Caco-2 (cell line): ENCODE data around the gene SPACA9. TPM values are rescaled to one million over a fixed set of nuclear protein-coding genes. Genes with fewer than 3 reads are reported as not detected.

Source experiments
- BruUV-seq: library from RNA; stranded (reverse); fragments of 400-500 nt; replicated peaks from 2 replicates; lab custom pipeline; 2021; lab: Mats Ljungman, UMichigan
- CTCF ChIA-PET: fragments of 300-600 bp; sonication (Branson Sonifier 250); formaldehyde crosslinking; loops from one replicate; lab custom pipeline; 2022; ENCODE audit warnings: antibody characterized with exemption; lab: Charles Lee
- POLR2A ChIA-PET: fragments of 300-600 bp; sonication (Branson Sonifier 250); formaldehyde crosslinking; loops from one replicate; lab custom pipeline; 2022; ENCODE audit warnings: antibody characterized with exemption; lab: Charles Lee
- DNase-seq, 2 experiments: peaks; one replicate each; pipeline versions ENCODE4 v3.0.0 to v3.0.0-alpha.2; 2020 to 2022
- H3K27me3 ChIP-seq: replicated peaks from 2 replicates; pipeline ENCODE4 v1.6.0; 2011; ENCODE audit warnings: low read length; ENCODE audit not compliant: control insufficient read depth, insufficient read depth
- H3K36me3 ChIP-seq: 2 replicates; pipeline ENCODE4 v1.5.1; 2011; ENCODE audit warnings: low read length; ENCODE audit not compliant: control insufficient read depth, insufficient read depth
- H3K4me1 ChIP-seq: fragments of 250-450 bp; sonication (Bioruptor Pico); 2 replicates; pipeline ENCODE4 v1.5.1; 2020; ENCODE audit warnings: mild to moderate bottlenecking
- H3K4me3 ChIP-seq: 2 replicates; pipeline ENCODE4 v1.5.1; 2011; ENCODE audit warnings: low read depth, mild to moderate bottlenecking, control low read depth, low read length
- H3K9me3 ChIP-seq: fragments of 250-450 bp; sonication (Bioruptor Pico); 2 replicates; pipeline ENCODE4 v1.5.1; 2020; ENCODE audit warnings: mild to moderate bottlenecking, moderate library complexity
- H3K27ac Mint-ChIP-seq: one replicate; pipeline ENCODE4 v1.8.0; 2022; ENCODE audit warnings: mixed read lengths; ENCODE audit not compliant: unreplicated experiment
- H3K27me3 Mint-ChIP-seq: one replicate; pipeline ENCODE4 v1.8.0; 2022; ENCODE audit warnings: mixed read lengths; ENCODE audit not compliant: insufficient read depth, unreplicated experiment
- H3K36me3 Mint-ChIP-seq: one replicate; pipeline ENCODE4 v1.8.0; 2022; ENCODE audit warnings: mild to moderate bottlenecking, mixed read lengths; ENCODE audit not compliant: insufficient read depth, unreplicated experiment
- H3K4me1 Mint-ChIP-seq: one replicate; pipeline ENCODE4 v1.8.0; 2022; ENCODE audit warnings: low read depth, mixed read lengths; ENCODE audit not compliant: unreplicated experiment
- H3K4me3 Mint-ChIP-seq: one replicate; pipeline ENCODE4 v1.8.0; 2022; ENCODE audit warnings: mild to moderate bottlenecking, moderate library complexity, mixed read lengths; ENCODE audit not compliant: unreplicated experiment
- H3K9me3 Mint-ChIP-seq: one replicate; pipeline ENCODE4 v1.8.0; 2022; ENCODE audit warnings: mixed read lengths; ENCODE audit not compliant: unreplicated experiment
- intact Hi-C: fragments of 100-400 bp; cut with micrococcal nuclease; formaldehyde crosslinking; loops from one replicate; pipeline ENCODE4 v1.10.0; 2022; ENCODE audit not compliant: unreplicated experiment
- total RNA-seq: library from RNA; stranded (reverse); gene quantifications from 2 replicates; pipeline ENCODE4 v1.2.3, GENCODE V29; 2022
- TF ChIP-seq, protein P1 (sequence below), 2 experiments: fragments of 200-600 bp in 1 of 2; IDR thresholded peaks; 1 replicate in 1 of 2; 2 replicates in 1 of 2; pipeline versions ENCODE4 v1.5.1 to v1.8.0; 2011 to 2022; ENCODE audit warnings: antibody characterized with exemption in 1 of 2, control low read depth in 1 of 2, inconsistent platforms in 1 of 2, low read depth in 1 of 2, low read length in 1 of 2, mild to moderate bottlenecking in 1 of 2, moderate library complexity in 1 of 2; ENCODE audit not compliant: insufficient read depth in 1 of 2, severe bottlenecking in 1 of 2, unreplicated experiment in 1 of 2

The SPACA9 gene
- total RNA-seq, 1 experiment from 2014 or later, result 0.64 TPM

DNA sequence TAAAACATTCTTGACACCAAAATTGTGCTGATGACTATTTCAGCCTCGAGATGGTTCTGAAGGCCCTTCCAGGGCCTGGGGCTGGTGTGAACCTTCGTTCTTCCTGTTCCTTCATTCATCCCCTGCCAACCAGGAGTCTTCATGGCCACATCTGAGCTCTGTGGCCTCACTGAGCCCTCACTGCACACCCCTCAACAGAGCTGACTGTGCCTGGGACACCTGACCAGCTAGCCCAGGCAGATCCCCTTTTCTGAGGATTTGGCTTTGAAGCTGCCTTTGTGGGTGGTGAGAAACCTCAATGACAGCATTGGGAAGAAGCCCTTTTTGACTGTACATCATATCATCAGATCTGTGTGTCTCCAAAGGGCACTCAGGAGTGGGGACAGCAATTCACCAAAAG lies 14.4 kb upstream of the SPACA9 start:
- Mint-ChIP-seq H3K4me3 (no peak overlapping the region), H3K27me3 (no peaks in the 10 kb centered on the region), H3K9me3 (no peaks in the 10 kb centered on the region), H3K36me3 (no peaks in the 10 kb centered on the region), H3K4me1 (no peaks in the 10 kb centered on the region), H3K27ac (no peak overlapping the region)
- Histone ChIP-seq H3K9me3 (no peaks in the 10 kb centered on the region), H3K27me3 (no peaks in the 10 kb centered on the region), H3K4me1 (no peaks in the 10 kb centered on the region), H3K4me3 (no peak overlapping the region), H3K36me3 (no peaks in the 10 kb centered on the region)
- ChIA-PET POLR2A (interaction anchor here (0.6 kb wide), 1 partner anchor 184 kb away, joined by 4 read pairs; no protein-coding TSS in a partner anchor), CTCF (no interaction called here)
- BruUV-seq, result no TSS peak
- no peak for DNase-seq
- intact Hi-C loops, result no loop called here
- TF ChIP-seq, protein P1, sequence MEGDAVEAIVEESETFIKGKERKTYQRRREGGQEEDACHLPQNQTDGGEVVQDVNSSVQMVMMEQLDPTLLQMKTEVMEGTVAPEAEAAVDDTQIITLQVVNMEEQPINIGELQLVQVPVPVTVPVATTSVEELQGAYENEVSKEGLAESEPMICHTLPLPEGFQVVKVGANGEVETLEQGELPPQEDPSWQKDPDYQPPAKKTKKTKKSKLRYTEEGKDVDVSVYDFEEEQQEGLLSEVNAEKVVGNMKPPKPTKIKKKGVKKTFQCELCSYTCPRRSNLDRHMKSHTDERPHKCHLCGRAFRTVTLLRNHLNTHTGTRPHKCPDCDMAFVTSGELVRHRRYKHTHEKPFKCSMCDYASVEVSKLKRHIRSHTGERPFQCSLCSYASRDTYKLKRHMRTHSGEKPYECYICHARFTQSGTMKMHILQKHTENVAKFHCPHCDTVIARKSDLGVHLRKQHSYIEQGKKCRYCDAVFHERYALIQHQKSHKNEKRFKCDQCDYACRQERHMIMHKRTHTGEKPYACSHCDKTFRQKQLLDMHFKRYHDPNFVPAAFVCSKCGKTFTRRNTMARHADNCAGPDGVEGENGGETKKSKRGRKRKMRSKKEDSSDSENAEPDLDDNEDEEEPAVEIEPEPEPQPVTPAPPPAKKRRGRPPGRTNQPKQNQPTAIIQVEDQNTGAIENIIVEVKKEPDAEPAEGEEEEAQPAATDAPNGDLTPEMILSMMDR (IDR thresholded peaks at IDR 0.05; ENCODE audit: insufficient read depth in 1 of 2, low read depth in 1 of 2, low read length in 1 of 2, severe bottlenecking in 1 of 2, unreplicated experiment in 1 of 2), result no peak

DNA sequence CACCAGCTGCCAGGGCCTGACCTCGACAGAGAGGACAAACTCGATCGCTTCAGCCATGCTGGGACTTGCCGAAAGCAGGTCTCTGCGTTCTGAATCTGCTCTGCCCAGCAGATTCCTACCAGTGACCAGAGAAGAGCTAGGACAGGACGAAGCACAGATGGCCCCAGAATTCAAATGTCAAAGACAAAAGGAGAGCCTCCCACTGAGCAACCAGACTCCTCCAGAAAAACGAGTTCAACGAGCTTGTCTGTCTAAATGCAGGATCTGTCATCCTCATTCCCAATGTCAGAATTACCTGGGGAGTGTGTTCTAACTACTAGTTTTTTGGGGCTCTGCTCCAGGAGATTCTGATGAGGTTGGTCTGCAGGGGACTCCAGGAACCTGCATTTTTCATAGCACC lies 14.0 kb upstream of the SPACA9 start:
- TF ChIP-seq, protein P1 (IDR thresholded peaks at IDR 0.05; ENCODE audit: insufficient read depth in 1 of 2, low read depth in 1 of 2, low read length in 1 of 2, severe bottlenecking in 1 of 2, unreplicated experiment in 1 of 2), result no peak

DNA sequence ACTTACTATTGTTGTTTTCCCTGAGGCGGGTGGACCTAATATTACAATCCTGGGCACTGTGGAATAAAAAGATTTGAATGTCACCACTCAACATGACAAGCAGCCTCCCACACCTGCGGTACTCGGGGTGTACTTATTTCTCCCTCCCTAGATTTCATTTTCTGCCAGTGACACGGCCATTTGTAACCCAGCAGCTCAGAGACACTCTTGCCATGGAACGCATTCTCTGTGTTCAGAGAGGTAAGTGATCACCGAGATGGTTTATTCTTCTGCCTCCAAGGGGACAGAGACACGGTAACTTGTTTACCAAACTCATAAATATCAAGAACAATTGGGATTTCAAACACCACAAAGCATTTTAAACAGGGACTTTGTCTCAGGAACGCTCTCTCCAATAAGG lies 11.8 kb upstream of the SPACA9 start:
- no peak overlapping the region for H3K27ac Mint-ChIP-seq
- ChIA-PET CTCF (no interaction called here), POLR2A (no interaction called here)
- H3K4me1 Mint-ChIP-seq, result no peaks in the 10 kb centered on the region
- no peaks in the 10 kb centered on the region for H3K9me3 Mint-ChIP-seq
- TF ChIP-seq, protein P1 (IDR thresholded peaks at IDR 0.05; ENCODE audit: insufficient read depth in 1 of 2, low read depth in 1 of 2, low read length in 1 of 2, severe bottlenecking in 1 of 2, unreplicated experiment in 1 of 2), result no peak
- Histone ChIP-seq H3K9me3 (no peaks in the 10 kb centered on the region), H3K36me3 (no peaks in the 10 kb centered on the region), H3K27me3 (no peaks in the 10 kb centered on the region), H3K4me3 (no peak overlapping the region), H3K4me1 (no peaks in the 10 kb centered on the region)
- no peaks in the 10 kb centered on the region for H3K36me3 Mint-ChIP-seq
- no peak for DNase-seq
- BruUV-seq, result no TSS peak
- no peak overlapping the region for H3K4me3 Mint-ChIP-seq
- intact Hi-C loops, result no loop called here
- H3K27me3 Mint-ChIP-seq, result peaks cover 3% of the 10 kb centered on the region

More for the DNA sequence above, 14.0 kb upstream of the SPACA9 start:
- H3K27ac Mint-ChIP-seq, result no peak overlapping the region
- no peaks in the 10 kb centered on the region for H3K9me3 ChIP-seq
- no peaks in the 10 kb centered on the region for H3K9me3 Mint-ChIP-seq
- no peaks in the 10 kb centered on the region for H3K36me3 ChIP-seq
- no peaks in the 10 kb centered on the region for H3K36me3 Mint-ChIP-seq
- DNase-seq, result no peak
- H3K27me3 ChIP-seq, result no peaks in the 10 kb centered on the region
- no peak overlapping the region for H3K4me3 ChIP-seq
- intact Hi-C loops, result no loop called here
- no TSS peak for BruUV-seq
- no peaks in the 10 kb centered on the region for H3K4me1 Mint-ChIP-seq
- ChIA-PET CTCF (no interaction called here), POLR2A (interaction anchor here (0.6 kb wide), 1 partner anchor 185 kb away, joined by 4 read pairs; no protein-coding TSS in a partner anchor)
- no peaks in the 10 kb centered on the region for H3K4me1 ChIP-seq
- no peaks in the 10 kb centered on the region for H3K27me3 Mint-ChIP-seq
- H3K4me3 Mint-ChIP-seq, result no peak overlapping the region
